Erythroblast (primary cell): ENCODE results near the gene SIK2.

Source experiments
- DNase-seq, 2 experiments: peaks; one replicate each; lab custom pipeline; 2025; lab: John Stamatoyannopoulos, UW
- GATA1 ChIP-seq: IDR thresholded peaks from 2 replicates; pipeline ENCODE4 v1.6.1; 2011; ENCODE audit warnings: low read depth, mild to moderate bottlenecking, control low read depth, low read length, moderate library complexity
- POLR2A ChIP-seq: IDR thresholded peaks from 2 replicates; pipeline ENCODE4 v1.6.1; 2011; ENCODE audit warnings: mild to moderate bottlenecking, low read length

SIK2 gene

DNA sequence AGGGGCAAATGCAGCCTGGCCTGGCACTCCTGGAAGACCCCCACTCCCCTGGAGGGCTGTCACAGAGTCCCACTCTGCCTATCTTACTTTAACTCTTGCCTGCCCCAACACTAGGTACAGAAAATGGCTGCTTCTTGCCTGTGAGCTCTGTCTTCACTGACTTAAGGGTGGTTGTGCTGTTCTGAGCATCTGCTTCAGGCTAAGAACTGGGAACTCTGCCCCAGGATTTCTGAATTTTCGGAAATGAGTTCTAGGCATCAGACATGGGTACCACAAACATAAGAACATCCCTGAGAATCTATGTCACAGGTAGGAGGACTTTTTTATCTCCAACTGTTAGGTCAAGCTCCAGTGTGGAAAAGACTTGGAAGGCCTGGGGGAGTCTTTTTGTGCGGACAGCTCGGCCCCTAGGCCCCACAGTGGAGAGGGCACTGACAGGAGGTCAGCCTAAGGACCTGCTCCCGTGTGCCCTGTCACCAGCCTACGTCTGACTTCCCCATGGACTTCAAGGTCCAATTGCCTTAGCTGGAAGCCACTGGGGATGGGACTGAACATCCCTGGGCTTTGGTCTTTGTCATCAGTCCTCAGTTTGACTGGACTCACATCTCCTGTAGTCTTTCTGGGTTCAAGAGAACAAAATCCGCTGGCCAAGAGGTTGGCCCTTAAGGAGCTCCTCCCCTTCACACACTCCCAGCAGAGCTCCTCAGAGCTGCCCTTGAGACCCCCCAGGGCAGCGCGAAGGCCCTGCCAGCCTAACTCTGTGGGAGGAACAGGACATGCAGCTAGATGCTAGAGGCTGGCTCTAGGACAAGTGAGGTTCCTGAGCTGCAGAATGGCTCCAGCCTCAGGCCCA lies 132.1 kb downstream of the SIK2 start:
- TF ChIP-seq GATA1 (no peak), POLR2A (no peak)
- DNase-seq = no peak

DNA sequence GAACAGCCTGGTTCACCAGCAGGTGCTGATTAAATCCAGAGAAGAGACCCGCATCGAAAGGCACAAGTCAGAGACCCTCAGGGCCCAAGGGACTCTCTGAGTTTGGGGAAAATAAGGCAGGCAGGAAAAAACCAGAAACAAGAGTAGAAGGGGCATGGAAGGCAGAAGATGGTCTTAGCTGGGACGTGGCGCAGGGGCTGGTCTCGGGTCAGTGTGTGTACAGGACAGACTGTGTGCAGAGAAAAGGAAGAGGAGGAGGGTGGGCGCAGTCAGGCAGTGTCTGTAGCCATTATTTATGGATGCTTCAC lies 132.7 kb downstream of the SIK2 start:
- no peak for TF ChIP-seq GATA1
- DNase-seq = no peak

DNA sequence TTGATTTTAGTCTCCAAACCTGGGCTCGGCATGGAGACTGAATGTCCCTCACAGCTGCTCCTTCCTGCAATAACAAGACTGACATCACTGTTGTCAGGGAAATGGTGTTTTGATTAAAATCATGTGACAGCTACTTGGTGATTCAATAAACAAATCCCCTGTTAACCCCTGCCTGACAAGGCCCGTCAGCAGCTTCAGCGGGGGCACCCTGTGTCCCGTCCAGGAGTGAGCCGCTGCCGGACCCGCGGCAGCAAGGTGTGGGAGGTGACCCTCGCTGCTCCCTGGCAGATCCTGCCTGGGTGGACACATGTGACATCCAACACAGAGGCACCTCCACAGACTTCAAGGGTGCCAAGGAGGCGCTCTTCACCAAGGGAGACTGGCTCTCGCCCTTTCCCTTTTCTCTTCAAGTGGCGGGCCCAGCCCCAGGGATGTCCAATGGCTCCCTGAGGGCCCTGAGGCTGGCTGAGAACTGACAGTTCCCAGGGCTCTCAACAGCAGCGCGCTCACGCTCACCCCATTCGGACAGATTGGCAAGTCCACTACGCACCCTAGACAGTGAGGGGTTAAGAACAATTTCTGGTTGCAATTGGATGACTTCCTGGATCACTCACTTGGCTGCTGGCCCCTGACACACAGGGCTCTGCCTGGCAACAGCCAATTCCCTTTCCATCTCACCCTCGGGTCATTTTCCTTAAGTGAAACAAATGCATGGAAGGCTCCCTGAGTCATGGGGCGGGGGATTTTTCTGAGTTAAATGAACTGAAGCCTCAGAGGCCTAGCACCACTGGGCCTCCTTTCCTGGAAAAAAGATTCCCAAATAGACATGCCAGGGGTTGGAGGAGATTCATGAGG lies 133.2 kb downstream of the SIK2 start:
- TF ChIP-seq POLR2A (no peak), GATA1 (no peak)
- DNase-seq = peak; percentile 12 to 16

DNA sequence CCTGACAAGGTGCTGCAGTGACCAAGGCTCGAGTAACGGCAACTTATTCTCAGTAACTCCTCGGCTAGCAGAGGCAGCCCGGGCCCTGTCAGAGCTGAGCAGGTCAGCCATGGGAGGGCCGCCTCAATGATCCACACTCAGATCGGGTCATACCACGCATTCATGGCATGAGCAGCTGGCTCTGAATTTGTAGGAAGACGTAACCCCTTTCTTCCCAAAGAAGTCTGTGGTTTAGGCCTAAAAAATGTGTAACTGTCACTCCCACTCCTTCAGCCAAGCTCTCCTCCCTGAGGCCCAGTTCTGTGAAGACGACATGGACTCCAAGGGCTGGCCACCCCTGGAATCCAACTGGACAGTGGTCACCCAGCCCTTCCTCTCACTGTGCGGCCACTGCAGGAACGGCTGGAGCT lies 133.9 kb downstream of the SIK2 start:
- no peak for DNase-seq
- TF ChIP-seq POLR2A (no peak), GATA1 (no peak)

DNA sequence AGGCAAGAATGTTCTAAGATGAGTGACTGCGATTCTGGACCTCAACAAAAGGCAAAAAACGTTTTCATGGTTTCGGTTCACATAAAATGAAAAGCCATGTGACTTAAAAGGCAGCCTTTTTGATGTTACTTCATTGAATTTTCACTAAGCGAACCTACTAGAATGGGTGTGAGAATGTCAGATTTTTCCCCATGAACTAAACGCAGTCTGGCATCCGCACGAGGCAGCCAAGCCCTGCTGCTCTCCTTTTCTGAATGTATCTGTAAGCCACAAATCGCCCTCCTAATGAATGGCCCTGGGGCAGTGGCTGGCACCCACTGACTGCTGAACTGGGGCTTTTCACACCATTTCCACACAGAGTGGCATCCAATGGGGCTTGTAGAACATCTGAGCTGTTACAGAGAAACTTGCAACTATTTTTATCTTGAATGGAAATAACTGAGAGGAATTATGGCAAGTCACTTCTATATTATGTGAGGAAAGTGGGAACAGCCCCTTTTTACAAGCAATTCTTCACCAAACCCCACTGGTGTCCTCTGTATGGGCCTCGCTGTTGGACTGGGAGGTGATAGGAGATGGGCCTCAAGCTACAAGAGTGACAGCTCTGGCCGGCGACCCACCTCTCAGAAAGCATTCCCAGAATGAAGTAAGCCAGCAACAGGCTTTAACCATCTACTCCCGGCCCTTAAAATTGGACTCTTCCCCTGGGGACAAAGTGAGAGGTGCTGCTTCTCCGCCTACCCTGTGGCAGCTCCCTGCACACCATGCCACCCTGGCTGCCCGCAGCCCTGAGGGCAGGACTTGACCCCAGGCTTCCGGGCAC lies 134.6 kb downstream of the SIK2 start:
- no peak for DNase-seq
- TF ChIP-seq POLR2A (no peak), GATA1 (no peak)

DNA sequence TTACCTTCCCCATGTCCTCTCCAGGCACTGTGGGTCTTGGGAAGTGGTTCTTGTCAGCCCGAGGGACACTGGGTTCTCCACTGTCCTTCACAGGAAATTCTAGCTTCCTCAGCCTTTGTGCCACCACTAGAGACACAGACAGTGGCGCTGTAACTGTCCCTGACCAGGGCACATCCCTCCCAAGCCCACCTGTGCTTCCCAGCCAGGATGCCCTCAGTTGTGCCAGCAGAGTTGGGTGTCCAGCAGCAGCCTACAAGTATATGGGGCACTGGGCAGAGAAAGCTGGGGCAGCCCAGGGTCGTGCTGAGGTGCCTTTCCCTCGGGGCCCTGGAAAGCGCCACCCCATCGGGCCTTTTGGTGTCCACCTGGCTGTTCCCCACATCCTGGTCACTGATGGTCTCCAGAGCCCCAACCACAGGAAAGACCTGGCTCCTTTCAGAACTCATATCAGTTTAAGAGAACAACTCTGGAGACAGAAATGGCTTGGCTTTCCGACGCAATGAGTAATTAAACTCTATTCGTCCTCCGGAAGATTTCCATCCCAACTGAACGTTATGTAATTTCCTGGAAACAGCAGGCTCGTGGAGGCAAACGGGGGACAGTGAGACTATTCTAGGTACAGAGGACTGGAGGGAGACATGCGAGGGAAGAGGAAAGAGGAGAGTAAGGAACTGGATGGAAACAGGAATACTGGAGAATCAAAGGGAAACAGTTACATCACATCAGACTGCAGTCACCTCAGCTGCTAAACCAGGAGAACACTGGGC lies 135.4 kb downstream of the SIK2 start:
- DNase-seq = no peak

DNA sequence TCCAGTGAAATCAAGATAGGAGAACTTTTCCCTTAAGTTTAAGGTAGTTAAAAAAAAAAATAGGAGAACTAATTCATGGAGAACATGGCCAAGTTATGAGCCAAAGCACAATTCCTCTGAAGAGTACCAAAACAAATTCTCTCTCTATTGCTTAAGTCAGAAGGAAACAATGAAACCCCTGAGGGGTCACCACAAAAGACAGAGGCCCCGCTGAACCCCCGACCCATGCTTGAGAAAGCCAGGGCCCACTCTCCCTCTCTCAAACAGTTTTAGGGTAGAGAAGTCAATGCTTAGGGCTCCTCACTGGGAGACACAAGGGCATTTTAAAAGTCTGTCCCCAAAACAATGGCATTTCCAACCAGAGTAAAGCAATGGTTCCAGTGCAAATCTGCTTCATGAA lies 137.1 kb downstream of the SIK2 start:
- TF ChIP-seq POLR2A (no peak), GATA1 (no peak)
- DNase-seq = no peak

More for the DNA sequence above, 135.4 kb downstream of the SIK2 start:
- TF ChIP-seq GATA1 = no peak
- no peak for TF ChIP-seq POLR2A

DNA sequence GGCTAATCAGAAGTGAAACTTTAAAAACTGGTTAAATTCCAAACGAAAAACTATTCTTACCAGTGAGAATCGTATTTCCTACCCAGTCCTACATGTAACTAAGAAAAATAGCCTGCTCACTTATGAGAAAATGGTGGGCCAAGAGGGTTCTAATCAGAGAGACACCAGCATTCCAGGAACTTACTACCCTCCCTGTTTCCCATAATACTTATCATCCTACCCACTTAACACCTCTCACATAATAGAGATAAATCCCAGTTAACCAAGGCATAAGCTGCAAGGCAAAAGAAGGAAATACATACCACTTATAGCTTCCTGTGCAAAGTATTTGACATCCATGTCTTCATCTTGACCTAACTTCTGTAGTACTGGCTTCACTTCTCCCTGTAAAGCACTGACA lies 139.5 kb downstream of the SIK2 start:
- TF ChIP-seq GATA1 (no peak), POLR2A (no peak)
- DNase-seq = peak; percentile 17 to 29

DNA sequence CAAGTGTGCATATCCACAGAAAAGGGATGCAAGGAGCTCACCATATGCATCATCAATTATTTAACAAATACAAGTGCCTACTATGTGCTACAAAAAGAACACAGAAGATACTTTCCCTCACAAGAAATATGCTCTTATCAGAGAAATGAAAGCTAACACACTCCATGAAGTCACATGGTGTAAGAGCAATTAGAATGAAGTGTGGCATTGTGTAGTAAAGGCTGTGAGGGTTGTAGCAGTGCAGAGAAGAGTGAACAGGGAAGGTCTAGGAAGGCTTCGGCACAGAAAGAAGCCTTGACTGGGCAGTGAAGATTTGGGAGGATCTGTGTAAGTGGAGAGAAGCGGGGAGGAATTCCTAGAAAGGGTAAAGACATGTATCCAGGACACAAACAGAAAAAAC lies 141.5 kb downstream of the SIK2 start:
- no peak for DNase-seq
- TF ChIP-seq GATA1 (no peak), POLR2A (no peak)

DNA sequence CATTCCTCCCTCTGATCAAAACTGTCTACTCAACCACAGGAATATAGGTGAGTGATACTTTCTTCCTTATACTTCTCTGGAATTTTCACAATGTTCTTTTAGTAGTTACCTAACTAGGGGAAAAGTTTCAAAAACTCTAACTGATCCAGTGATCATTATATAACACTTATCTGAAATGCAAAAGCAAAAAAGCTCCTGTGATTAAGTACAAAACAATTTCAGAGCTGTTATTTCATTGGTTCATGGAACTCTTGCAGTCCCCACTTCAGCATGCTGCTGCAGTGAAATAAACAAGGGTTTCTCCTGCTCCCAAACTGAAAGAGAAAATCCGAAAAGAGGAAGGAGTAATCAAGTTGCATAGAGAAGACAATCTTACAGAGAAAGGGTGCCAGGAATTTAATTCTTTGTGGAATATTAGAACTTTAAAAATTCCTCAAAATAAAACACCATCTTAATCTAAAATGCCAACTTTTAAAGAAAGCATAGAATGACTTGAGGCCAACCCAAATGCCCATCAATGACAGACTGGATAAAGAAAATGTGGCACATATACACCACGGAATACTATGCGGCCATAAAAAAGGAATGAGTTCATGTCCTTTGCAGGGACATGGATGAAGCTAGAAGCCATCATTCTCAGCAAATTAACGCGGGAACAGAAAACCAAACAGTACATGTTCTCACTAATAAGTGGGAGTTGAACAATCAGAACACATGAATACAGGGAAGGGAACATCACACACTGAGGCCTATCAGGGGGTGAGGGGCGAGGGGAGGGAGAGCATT lies 143.7 kb downstream of the SIK2 start:
- no peak for DNase-seq
- TF ChIP-seq GATA1 (no peak), POLR2A (no peak)

DNA sequence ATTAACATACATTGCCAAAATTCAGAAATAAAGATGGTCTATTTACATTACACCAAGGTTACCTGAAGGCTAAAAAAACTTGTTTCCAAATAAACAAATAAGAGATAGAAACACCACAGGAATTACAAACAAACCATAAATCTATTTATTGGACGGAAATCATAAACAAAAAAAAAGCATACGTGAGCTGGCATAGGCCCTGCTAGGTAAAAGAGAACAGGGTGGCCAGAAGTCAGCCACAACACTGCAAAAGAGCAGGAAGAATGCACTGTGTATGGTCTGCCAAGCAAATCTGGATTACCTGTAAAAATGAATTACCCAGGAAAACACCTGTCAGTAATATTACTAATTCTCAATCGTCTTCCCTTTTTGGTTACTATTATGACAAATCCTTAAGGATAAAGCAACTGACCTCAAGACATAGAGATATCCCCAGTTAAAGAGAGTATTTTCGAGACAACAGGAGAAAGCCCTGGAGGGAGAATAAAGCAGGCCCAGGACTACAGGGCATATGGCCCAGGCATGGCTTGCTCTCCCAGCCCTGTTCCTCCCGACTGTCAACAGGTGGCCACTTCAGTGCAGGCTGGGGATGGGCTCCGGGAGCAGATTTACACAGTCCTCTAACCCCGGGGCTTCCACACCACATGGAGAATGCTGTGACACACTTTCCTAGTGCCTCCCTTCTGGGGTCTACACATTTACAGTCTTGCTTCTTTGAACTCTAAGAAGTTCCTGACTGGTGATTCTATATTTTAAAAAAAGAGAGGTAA lies 146.0 kb downstream of the SIK2 start:
- TF ChIP-seq POLR2A (no peak), GATA1 (no peak)
- DNase-seq = no peak

DNA sequence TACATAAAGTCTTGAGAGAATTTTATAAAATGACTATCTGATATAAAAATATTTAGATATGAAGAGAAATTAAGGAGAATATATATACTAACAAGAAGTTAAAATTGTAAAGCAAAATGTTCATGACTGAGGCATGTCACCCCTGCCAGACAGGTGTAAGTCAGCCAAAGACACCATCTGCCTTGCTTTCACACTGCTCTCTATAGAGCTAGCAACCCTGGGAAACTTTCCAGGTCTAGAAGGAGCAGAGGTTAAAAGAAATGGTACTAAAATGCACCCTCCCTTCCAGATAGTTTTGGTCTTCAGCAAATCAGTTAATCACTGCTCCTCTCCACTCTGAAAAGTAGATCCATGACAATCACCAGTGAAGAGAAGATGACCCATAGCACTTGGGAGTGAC lies 147.4 kb downstream of the SIK2 start:
- no peak for TF ChIP-seq GATA1
- no peak for TF ChIP-seq POLR2A
- no peak for DNase-seq
